Heart right ventricle (tissue), 16 donors: ENCODE measurements around the gene TMCO6. TPM values are rescaled to one million over a fixed set of nuclear protein-coding genes. Genes with fewer than 3 reads are reported as not detected.
A peak's percentile ranks its signal among the peaks of the same experiment; 100 is the strongest.

Source experiments
- ATAC-seq, 8 donors: fragments of 200-7000 bp; cut with Tn5 transposase; one replicate each; pipeline ENCODE4 v1.9.1; 2020; ENCODE audit warnings: mild to moderate bottlenecking in 8 of 8, moderate library complexity in 8 of 8, moderate number of reproducible peaks in 1 of 8
- DNase-seq, 2 donors: peaks; one replicate each; pipeline ENCODE4 v3.0.0-alpha.2; 2020
- H3K27ac ChIP-seq, 10 donors: fragments of 200-600 bp; sonication (generic) in 2 of 10; one replicate each; pipeline versions ENCODE4 v1.5.0 to v1.8.0; 2020 to 2022; ENCODE audit warnings: mild to moderate bottlenecking in 3 of 10
- H3K27me3 ChIP-seq, 7 donors: fragments of 200-600 bp; one replicate each; pipeline ENCODE4 v1.8.0; 2021 to 2022; ENCODE audit warnings: mild to moderate bottlenecking in 2 of 7
- H3K36me3 ChIP-seq, 9 donors: fragments of 200-600 bp; sonication (generic) in 1 of 9; one replicate each; pipeline versions ENCODE4 v1.5.0 to v1.8.0; 2020 to 2022; ENCODE audit warnings: mild to moderate bottlenecking in 2 of 9
- H3K4me1 ChIP-seq, 9 donors: fragments of 200-600 bp; sonication (generic) in 1 of 9; one replicate each; pipeline versions ENCODE4 v1.5.0 to v1.8.0; 2020 to 2022; ENCODE audit warnings: mild to moderate bottlenecking in 4 of 9
- H3K4me3 ChIP-seq, 10 donors: fragments of 200-600 bp; sonication (generic) in 2 of 10; one replicate each; pipeline versions ENCODE4 v1.5.0 to v1.8.0; 2020 to 2022; ENCODE audit warnings: mild to moderate bottlenecking in 7 of 10, moderate library complexity in 2 of 10
- H3K9me3 ChIP-seq, 11 donors: fragments of 200-600 bp in 10 of 11; sonication (generic) in 2 of 11; one replicate each; pipeline versions ENCODE4 v1.5.0 to v1.8.0; 2013 to 2022; ENCODE audit warnings: mild to moderate bottlenecking in 2 of 11, control low read depth in 1 of 11, moderate library complexity in 1 of 11
- CTCF ChIP-seq, 9 donors: fragments of 200-600 bp; sonication (generic) in 2 of 9; IDR thresholded peaks; one replicate each; pipeline versions ENCODE4 v1.5.0 to v1.8.0; 2021 to 2022; ENCODE audit warnings: antibody characterized with exemption in 9 of 9, mild to moderate bottlenecking in 5 of 9, moderate library complexity in 1 of 9
- WGBS, 2 donors: extraction: QIAGEN DNeasy Blood & Tissue Kit; methylation state at CpG; one replicate each; pipeline ENCODE4 v1.1.7; 2013; ENCODE audit warnings: inconsistent platforms in 1 of 2; 5-methylcytosine and 5-hydroxymethylcytosine counted together
- intact Hi-C, 10 donors: fragments of 100-400 bp; cut with DNase I; formaldehyde crosslinking; loops; one replicate each; pipeline versions ENCODE4 v1.11.1 to v1.14.2; 2022
- polyA plus RNA-seq, 2 donors: library from polyadenylated mRNA; stranded (reverse); fragments of 200-250 nt; gene quantifications; one replicate each; pipeline ENCODE4 v1.2.3, GENCODE V29; 2013
- total RNA-seq, 10 donors: library from RNA; stranded (reverse); fragmentation: NEBNext Ultra II Directional in 3 of 10; extraction: Animal tissue kit (Norgen Biotek cat#: 25700) in 3 of 10; gene quantifications; one replicate each; pipeline versions ENCODE4 v1.2.1 to v1.2.4, GENCODE V29; 2021 to 2023
- donor health status: Arrhythmogenic right ventricular cardiomyopathy.
- donor health status: ischemic (EF 13 %, LVEDD 7.1; RV severe dilation, severe dysfunction).
- donor health status: healthy with polysubstance abuse.
- donor health status: DM: no; HTN: yes; CAD: no.
- donor health status: DM: no; HTN: no; CAD: no.
- donor health status: ischemic (EF 25% LVEDD 6.9; RV normal size, moderate dysfunction).
- donor health status: ischemic (EF 25% LVEDD 5.7; RV mildly dilated, moderate dysfunction).
- donor health status: healthy.
- donor health status: DM: yes; HTN: yes; CAD: no.
- donor health status: Ischemic cardiomyopathy.
- donor health status: ischemic (EF 35%, LVEDD 5.7; RV mildly dilated, moderate dysfunction).
- donor health status: nonischemic (EF 11% LVEDD 7.7; RV severe dilation, severe dysfunction).
- donor health status: DM: yes; HTN: yes; CAD: no.
- donor health status: PGD.
- donor health status: ischemic (EF 29% LVEDD 5.4; RV normal size, mild dysfunction).
- donor health status: nonischemic (EF 23%, LVEDD 6.1; RV moderate dilation, normal function).

TMCO6 gene
- total and polyA plus RNA-seq, 12 donors, result 1.6 to 7.9 (median 3.4) TPM

- peaks cover 0 to 53% (median 16%) of the 10 kb centered on the region in 9 donors for H3K4me1 ChIP-seq
- intact Hi-C loops, result no loop called here
- DNase-seq, result no peak
These were observed 45.1 kb upstream of the TMCO6 start for GRCh38 chr5:140594169-140594568.

GRCh38 chr5:140595538-140596300 lies 43.5 kb upstream of the TMCO6 start:
- DNase-seq (peak in 1 of 2 donors; percentile 62), ATAC-seq (peak; percentile 61 to 82 (median 77))
- 62 to 65% methylated on average over 5 of the region's 5 CpGs for whole genome bisulfite sequencing, 2 donors
- Histone ChIP-seq H3K4me1 (peaks cover 0 to 39% (median 16%) of the 10 kb centered on the region in 9 donors), H3K9me3 (no peaks in the 10 kb centered on the region), H3K27me3 (no peaks in the 10 kb centered on the region), H3K4me3 (peak overlapping the region in 1 of 10 donors; percentile 13), H3K27ac (peak overlapping the region in 7 of 10 donors; percentile 19 to 85 (median 54)), H3K36me3 (no peaks in the 10 kb centered on the region)
- TF ChIP-seq CTCF (IDR thresholded peaks at IDR 0.05), result no peak
- intact Hi-C loops, result no loop called here

More at GRCh38 chr5:140594169-140594568, 45.1 kb upstream of the TMCO6 start:
- WGBS, 2 donors, result 76 to 78% methylated on average over 6 of the region's 6 CpGs
- TF ChIP-seq CTCF (IDR thresholded peaks at IDR 0.05), result no peak
- H3K27me3 ChIP-seq, result no peaks in the 10 kb centered on the region
- H3K36me3 ChIP-seq, result no peaks in the 10 kb centered on the region
- no peak overlapping the region for H3K4me3 ChIP-seq
- ATAC-seq, result peak in 1 of 8 donors; percentile 24
- no peaks in the 10 kb centered on the region for H3K9me3 ChIP-seq
- peak overlapping the region in 2 of 10 donors; percentile 74 to 85 for H3K27ac ChIP-seq

GRCh38 chr5:140596321-140596741 lies 42.9 kb upstream of the TMCO6 start:
- Histone ChIP-seq H3K4me3 (no peak overlapping the region), H3K9me3 (no peaks in the 10 kb centered on the region), H3K27ac (peak overlapping the region in 7 of 10 donors; percentile 1 to 85 (median 54)), H3K4me1 (peaks cover 0 to 36% (median 16%) of the 10 kb centered on the region in 9 donors), H3K27me3 (no peaks in the 10 kb centered on the region), H3K36me3 (no peaks in the 10 kb centered on the region)
- no peak for DNase-seq
- intact Hi-C loops, result no loop called here
- ATAC-seq, result peak in 6 of 8 donors; percentile 59 to 85 (median 76)
- WGBS, 2 donors, result 20 to 27% methylated on average over 1 of the region's 1 CpG
- no peak for TF ChIP-seq CTCF (IDR thresholded peaks at IDR 0.05)

- DNase-seq, result no peak
- no peak for ATAC-seq
- intact Hi-C loops, result no loop called here
- 86 to 90% methylated on average over 2 of the region's 2 CpGs for WGBS, 2 donors
- H3K27ac ChIP-seq, result no peak overlapping the region
- H3K4me3 ChIP-seq, result no peak overlapping the region
- H3K36me3 ChIP-seq, result no peaks in the 10 kb centered on the region
- no peaks in the 10 kb centered on the region for H3K9me3 ChIP-seq
- no peaks in the 10 kb centered on the region for H3K27me3 ChIP-seq
- H3K4me1 ChIP-seq, result peaks cover 0 to 48% (median 16%) of the 10 kb centered on the region in 9 donors
- TF ChIP-seq CTCF (IDR thresholded peaks at IDR 0.05), result no peak
These were observed 40.4 kb upstream of the TMCO6 start for GRCh38 chr5:140598836-140599235.
